SK-N-SH (cell line): ENCODE data around the gene GSTO2. TPM values are rescaled to one million over a fixed set of nuclear protein-coding genes. Genes with fewer than 3 reads are reported as not detected.

Source experiments
- CTCF ChIA-PET: fragments of 300-600, 350-600 bp; formaldehyde crosslinking; extraction: SDS; loops from one replicate; lab custom pipeline; 2021; lab: Yijun Ruan, JAX
- POLR2A ChIA-PET: fragments of 350-600 bp; sonication (Branson Sonifier 250); formaldehyde crosslinking; extraction: SDS; loops from one replicate; lab custom pipeline; 2020; ENCODE audit warnings: antibody characterized with exemption, inconsistent platforms; lab: Yijun Ruan, JAX
- DNase-seq: peaks from one replicate; pipeline ENCODE4 v3.0.0; 2012
- H2AFZ ChIP-seq: fragments of 200-600 bp; sonication (generic); 2 replicates; pipeline ENCODE4 v1.8.1; 2016; ENCODE audit warnings: antibody characterized with exemption, mild to moderate bottlenecking, low read depth
- H3F3A ChIP-seq: fragments of 200-600 bp; sonication (generic); replicated peaks from 2 replicates; pipeline ENCODE3; 2016; ENCODE audit warnings: antibody characterized with exemption, mild to moderate bottlenecking; ENCODE audit not compliant: insufficient read depth
- H3K27ac ChIP-seq, 2 experiments: fragments of 200-500 bp in 1 of 2; fragments of 200-600 bp in 1 of 2; sonication (Bioruptor generic) in 1 of 2; sonication (generic), shearing (Covaris generic) in 1 of 2; 2 replicates each; pipeline versions ENCODE4 v1.5.1 to v1.6.1; 2014 to 2016; ENCODE audit warnings: low read depth in 2 of 2, inconsistent platforms in 1 of 2, low read length in 1 of 2, mild to moderate bottlenecking in 1 of 2, mixed read lengths in 1 of 2
- H3K27me3 ChIP-seq: fragments of 200-600 bp; sonication (generic), shearing (Covaris generic); 2 replicates; pipeline ENCODE4 v1.6.1; 2016; ENCODE audit warnings: mixed run types; ENCODE audit not compliant: insufficient read depth
- H3K36me3 ChIP-seq, 2 experiments: fragments of 200-500 bp in 1 of 2; fragments of 200-600 bp in 1 of 2; sonication (Bioruptor generic) in 1 of 2; sonication (generic) in 1 of 2; replicated peaks in 1 of 2; 2 replicates each; pipeline versions ENCODE3 to v1.5.1; 2014 to 2016; ENCODE audit warnings: low read length in 1 of 2, mild to moderate bottlenecking in 1 of 2; ENCODE audit not compliant: insufficient read depth in 2 of 2, control insufficient read depth in 1 of 2
- H3K4me1 ChIP-seq, 2 experiments: fragments of 200-500 bp in 1 of 2; fragments of 200-600 bp in 1 of 2; sonication (Bioruptor generic) in 1 of 2; sonication (generic), shearing (Covaris generic) in 1 of 2; 2 replicates each; pipeline versions ENCODE4 v1.5.1 to v1.6.1; 2014 to 2016; ENCODE audit warnings: low read depth in 1 of 2, low read length in 1 of 2, mixed run types in 1 of 2; ENCODE audit not compliant: insufficient read depth in 2 of 2, control insufficient read depth in 1 of 2
- H3K4me2 ChIP-seq: fragments of 200-600 bp; sonication (generic), shearing (Covaris generic); 2 replicates; pipeline ENCODE4 v1.6.1; 2017; ENCODE audit warnings: mixed run types
- H3K4me3 ChIP-seq, 2 experiments: fragments of 200-500 bp in 1 of 2; fragments of 200-600 bp in 1 of 2; sonication (Bioruptor generic) in 1 of 2; sonication (generic), shearing (Covaris generic) in 1 of 2; 2 replicates each; pipeline versions ENCODE4 v1.5.1 to v1.8.1; 2014 to 2016; ENCODE audit warnings: low read depth in 2 of 2, inconsistent platforms in 1 of 2, low read length in 1 of 2, mild to moderate bottlenecking in 1 of 2, mixed read lengths in 1 of 2, moderate library complexity in 1 of 2
- H3K79me2 ChIP-seq: fragments of 200-600 bp; sonication (generic); 2 replicates; pipeline ENCODE4 v1.8.1; 2017; ENCODE audit warnings: mild to moderate bottlenecking; ENCODE audit not compliant: insufficient read depth
- H3K9ac ChIP-seq: fragments of 200-600 bp; sonication (generic); 2 replicates; pipeline ENCODE4 v1.6.1; 2017; ENCODE audit warnings: mixed run types
- H3K9me2 ChIP-seq: fragments of 200-600 bp; sonication (generic); 2 replicates; pipeline ENCODE4 v1.6.1; 2017; ENCODE audit warnings: mixed run types
- H3K9me3 ChIP-seq: fragments of 200-600 bp; sonication (generic); 2 replicates; pipeline ENCODE4 v1.6.1; 2017; ENCODE audit warnings: mixed run types, mild to moderate bottlenecking, moderate library complexity
- H4K20me1 ChIP-seq: fragments of 200-600 bp; sonication (generic); 2 replicates; pipeline ENCODE4 v1.6.1; 2017; ENCODE audit warnings: mild to moderate bottlenecking, mixed run types; ENCODE audit not compliant: insufficient read depth
- CTCF ChIP-seq: fragments of 200-600 bp; sonication (generic); IDR thresholded peaks from 2 replicates; pipeline ENCODE4 v1.6.1; 2017; ENCODE audit warnings: antibody characterized with exemption, mild to moderate bottlenecking, moderate library complexity
- FOSL2 ChIP-seq: IDR thresholded peaks from 2 replicates; pipeline ENCODE4 v1.4.0; 2012; ENCODE audit warnings: low read depth, mild to moderate bottlenecking, moderate library complexity, borderline replicate concordance
- GABPA ChIP-seq: IDR thresholded peaks from 2 replicates; pipeline ENCODE4 v1.4.0; 2012; ENCODE audit warnings: low read depth, mild to moderate bottlenecking
- JUND ChIP-seq: IDR thresholded peaks from 2 replicates; pipeline ENCODE4 v1.4.0; 2012
- MAX ChIP-seq: IDR thresholded peaks from 2 replicates; pipeline ENCODE4 v1.4.0; 2012; ENCODE audit warnings: low read depth
- MEF2A ChIP-seq: IDR thresholded peaks from 2 replicates; pipeline ENCODE4 v1.4.0; 2012; ENCODE audit warnings: low read depth, borderline replicate concordance
- NRF1 ChIP-seq: IDR thresholded peaks from 2 replicates; pipeline ENCODE4 v1.6.1; 2012; ENCODE audit warnings: low read depth, mild to moderate bottlenecking, low read length
- REST ChIP-seq: IDR thresholded peaks from 2 replicates; pipeline ENCODE4 v1.6.1; 2012; ENCODE audit warnings: mild to moderate bottlenecking, low read depth, low read length, moderate library complexity
- RFX5 ChIP-seq: IDR thresholded peaks from 2 replicates; pipeline ENCODE4 v1.6.1; 2012; ENCODE audit warnings: mild to moderate bottlenecking, improper control_type of control experiment, low read length
- TAF1 ChIP-seq: IDR thresholded peaks from 2 replicates; pipeline ENCODE4 v1.6.1; 2012; ENCODE audit warnings: low read depth, mild to moderate bottlenecking, low read length, moderate library complexity, borderline replicate concordance
- TEAD4 ChIP-seq: IDR thresholded peaks from 2 replicates; pipeline ENCODE4 v1.4.0; 2012; ENCODE audit warnings: mild to moderate bottlenecking, borderline replicate concordance; ENCODE audit not compliant: insufficient read depth
- USF1 ChIP-seq: IDR thresholded peaks from 2 replicates; pipeline ENCODE4 v1.4.0; 2012; ENCODE audit warnings: low read depth, borderline replicate concordance
- YY1 ChIP-seq: IDR thresholded peaks from 2 replicates; pipeline ENCODE4 v1.4.0; 2012; ENCODE audit warnings: low read depth, mild to moderate bottlenecking
- WGBS: methylation state at CpG from one replicate; pipeline ENCODE4 v1.1.6; 2017; ENCODE audit warnings: low lambda C conversion rate; 5-methylcytosine and 5-hydroxymethylcytosine counted together
- polyA plus RNA-seq, 3 experiments: library from polyadenylated mRNA; depleted of rRNA; stranded (reverse); fragments of >200 nt; gene quantifications; 2 replicates each; pipeline ENCODE4 v1.2.3, GENCODE V29; 2012

The GSTO2 gene
- polyA plus RNA-seq, 1 of the 3 experiments (the other 2 are of a cell fraction), result 0.49 TPM

GRCh38 chr10:104324221-104324686, 55.3 kb downstream of the GSTO2 start:
- Histone ChIP-seq H3K79me2 (peaks cover 98% of the 10 kb centered on the region), H3K4me2 (no peak overlapping the region), H3K27me3 (no peaks in the 10 kb centered on the region), H3K36me3 (peaks cover 0 to 6% of the 10 kb centered on the region in 2 experiments), H3K9me2 (no peaks in the 10 kb centered on the region), H3K27ac (no peak overlapping the region), H3K4me3 (no peak overlapping the region), H3K9me3 (no peaks in the 10 kb centered on the region), H3K9ac (no peak overlapping the region), H4K20me1 (peaks cover 34% of the 10 kb centered on the region; the same call in 1 of the 2 replicates), H3F3A (peaks cover 16% of the 10 kb centered on the region), H3K4me1 (peaks cover 43 to 57% of the 10 kb centered on the region in 2 experiments; a peak in 3 of 4 replicates), H2AFZ (no peak overlapping the region)
- CTCF ChIA-PET, result interaction anchor here (1.2 to 1.5 kb wide), 3 partner anchors 19 to 256 kb away, joined by 3 to 4 read pairs (median 3); no protein-coding TSS in a partner anchor
- DNase-seq, result no peak
- no peak for TF ChIP-seq FOSL2
- no peak for TF ChIP-seq MAX
- TF ChIP-seq REST, result no peak
- no peak for TF ChIP-seq GABPA
- no peak for TF ChIP-seq NRF1
- TF ChIP-seq MEF2A, result no peak
- TF ChIP-seq YY1, result no peak
- no peak for TF ChIP-seq CTCF
- no peak for TF ChIP-seq TAF1
- TF ChIP-seq TEAD4, result no peak
- no peak for TF ChIP-seq JUND
- no peak for TF ChIP-seq RFX5
- no peak for TF ChIP-seq USF1
- WGBS, result 93% methylated on average over 9 of the region's 9 CpGs
- POLR2A ChIA-PET, result no interaction called here
